ENCODE measurements around the gene PTGIR.
A peak's percentile ranks its signal among the peaks of the same experiment; 100 is the strongest.

PTGIR gene

DNA sequence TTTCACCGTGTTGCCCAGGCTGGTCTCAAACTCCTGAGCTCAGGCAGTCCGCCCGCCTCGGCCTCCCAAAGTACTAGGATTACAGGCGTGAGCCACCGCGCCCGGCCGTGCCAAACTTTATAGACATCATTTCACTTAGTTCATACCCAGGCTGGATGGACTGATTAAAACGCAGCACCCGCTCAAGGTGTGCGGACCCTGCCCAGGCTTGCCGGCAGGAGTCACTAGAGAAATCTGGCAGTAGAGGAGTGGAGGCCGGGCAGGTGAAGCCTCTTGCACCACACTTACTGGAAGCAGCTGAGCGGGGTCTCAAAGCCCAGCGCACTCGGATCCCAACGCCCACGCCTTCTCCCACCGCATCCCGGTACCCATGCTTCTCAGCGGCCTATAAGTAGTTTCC is 11.4 kb downstream of the PTGIR start:
- DNase-seq: no peak

- no peak for DNase-seq
Observed at GRCh38 chr19:46611776-46612175, 13.1 kb downstream of the PTGIR start.

- no peak for DNase-seq
Observed at GRCh38 chr19:46610851-46611770, 13.8 kb downstream of the PTGIR start.

GRCh38 chr19:46610413-46610775 is 14.5 kb downstream of the PTGIR start:
- DNase-seq: no peak

DNA sequence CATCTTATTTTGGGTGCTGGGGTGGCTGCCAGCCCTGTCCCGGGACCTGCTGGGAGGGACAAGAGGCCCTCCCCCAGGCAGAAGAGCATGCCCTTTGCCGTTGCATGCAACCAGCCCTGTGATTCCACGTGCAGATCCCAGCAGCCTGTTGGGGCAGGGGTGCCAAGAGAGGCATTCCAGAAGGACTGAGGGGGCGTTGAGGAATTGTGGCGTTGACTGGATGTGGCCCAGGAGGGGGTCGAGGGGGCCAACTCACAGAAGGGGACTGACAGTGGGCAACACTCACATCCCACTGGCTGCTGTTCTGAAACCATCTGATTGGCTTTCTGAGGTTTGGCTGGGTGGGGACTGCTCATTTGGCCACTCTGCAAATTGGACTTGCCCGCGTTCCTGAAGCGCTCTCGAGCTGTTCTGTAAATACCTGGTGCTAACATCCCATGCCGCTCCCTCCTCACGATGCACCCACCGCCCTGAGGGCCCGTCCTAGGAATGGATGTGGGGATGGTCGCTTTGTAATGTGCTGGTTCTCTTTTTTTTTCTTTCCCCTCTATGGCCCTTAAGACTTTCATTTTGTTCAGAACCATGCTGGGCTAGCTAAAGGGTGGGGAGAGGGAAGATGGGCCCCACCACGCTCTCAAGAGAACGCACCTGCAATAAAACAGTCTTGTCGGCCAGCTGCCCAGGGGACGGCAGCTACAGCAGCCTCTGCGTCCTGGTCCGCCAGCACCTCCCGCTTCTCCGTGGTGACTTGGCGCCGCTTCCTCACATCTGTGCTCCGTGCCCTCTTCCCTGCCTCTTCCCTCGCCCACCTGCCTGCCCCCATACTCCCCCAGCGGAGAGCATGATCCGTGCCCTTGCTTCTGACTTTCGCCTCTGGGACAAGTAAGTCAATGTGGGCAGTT is 15.1 kb downstream of the PTGIR start:
- no peak for DNase-seq

- no peak for DNase-seq
Observed at GRCh38 chr19:46608581-46609345, 16.1 kb downstream of the PTGIR start.

- DNase-seq: no peak
Observed at GRCh38 chr19:46608178-46608577, 16.7 kb downstream of the PTGIR start.

DNA sequence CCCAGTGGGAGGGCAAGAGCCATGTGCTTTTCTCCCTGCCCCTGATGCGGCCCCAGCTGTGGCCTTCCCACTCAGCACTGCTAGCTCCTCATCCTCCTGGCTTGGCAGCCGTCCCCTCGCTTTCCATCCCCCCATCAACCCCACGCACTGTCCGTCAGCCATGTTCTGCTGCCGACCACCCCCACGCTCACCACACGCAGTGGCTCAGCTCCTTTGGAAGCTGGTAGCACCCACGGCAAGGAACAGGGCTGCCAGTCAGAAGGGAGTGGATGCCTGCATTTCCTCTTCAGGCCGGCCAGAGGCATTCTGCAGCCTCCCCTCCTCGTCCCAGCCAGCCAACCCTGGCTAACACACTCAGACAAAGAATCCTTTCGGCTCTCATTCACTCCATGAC is 17.4 kb downstream of the PTGIR start:
- no peak for DNase-seq

- no peak for DNase-seq
Observed at GRCh38 chr19:46606681-46607447, 18.0 kb downstream of the PTGIR start.

GRCh38 chr19:46606019-46606418 is 18.9 kb downstream of the PTGIR start:
- no peak for DNase-seq

- no peak for DNase-seq
Observed at GRCh38 chr19:46605356-46605821, 19.5 kb downstream of the PTGIR start.

- no peak for DNase-seq
Observed at GRCh38 chr19:46604781-46605355, 20.0 kb downstream of the PTGIR start.

DNA sequence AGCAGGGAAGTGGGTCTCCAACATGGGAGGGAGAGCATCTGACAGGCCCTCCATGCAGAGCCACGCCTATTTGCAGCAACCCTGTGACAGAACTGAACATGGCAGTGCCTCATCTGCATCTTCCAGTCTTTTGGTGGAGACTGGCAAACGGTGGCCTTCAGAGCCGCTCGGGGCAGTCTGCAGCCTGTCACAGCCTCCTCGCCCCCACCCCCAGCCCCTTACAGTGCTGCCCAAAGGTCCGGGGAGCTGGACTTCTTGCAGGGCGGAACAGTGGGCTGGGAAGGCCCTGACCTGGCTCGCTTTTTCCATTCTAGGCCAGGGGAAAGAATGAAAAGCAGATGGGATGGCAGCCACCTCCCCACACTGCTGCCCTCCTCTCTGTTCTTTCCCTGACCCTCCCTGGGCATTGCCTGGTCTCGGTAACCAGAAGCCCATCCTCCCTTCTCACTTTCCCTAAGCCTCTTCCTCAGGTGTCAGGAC is 21.1 kb downstream of the PTGIR start:
- no peak for DNase-seq

- no peak for DNase-seq
Observed at GRCh38 chr19:46603195-46603637, 21.7 kb downstream of the PTGIR start.

DNA sequence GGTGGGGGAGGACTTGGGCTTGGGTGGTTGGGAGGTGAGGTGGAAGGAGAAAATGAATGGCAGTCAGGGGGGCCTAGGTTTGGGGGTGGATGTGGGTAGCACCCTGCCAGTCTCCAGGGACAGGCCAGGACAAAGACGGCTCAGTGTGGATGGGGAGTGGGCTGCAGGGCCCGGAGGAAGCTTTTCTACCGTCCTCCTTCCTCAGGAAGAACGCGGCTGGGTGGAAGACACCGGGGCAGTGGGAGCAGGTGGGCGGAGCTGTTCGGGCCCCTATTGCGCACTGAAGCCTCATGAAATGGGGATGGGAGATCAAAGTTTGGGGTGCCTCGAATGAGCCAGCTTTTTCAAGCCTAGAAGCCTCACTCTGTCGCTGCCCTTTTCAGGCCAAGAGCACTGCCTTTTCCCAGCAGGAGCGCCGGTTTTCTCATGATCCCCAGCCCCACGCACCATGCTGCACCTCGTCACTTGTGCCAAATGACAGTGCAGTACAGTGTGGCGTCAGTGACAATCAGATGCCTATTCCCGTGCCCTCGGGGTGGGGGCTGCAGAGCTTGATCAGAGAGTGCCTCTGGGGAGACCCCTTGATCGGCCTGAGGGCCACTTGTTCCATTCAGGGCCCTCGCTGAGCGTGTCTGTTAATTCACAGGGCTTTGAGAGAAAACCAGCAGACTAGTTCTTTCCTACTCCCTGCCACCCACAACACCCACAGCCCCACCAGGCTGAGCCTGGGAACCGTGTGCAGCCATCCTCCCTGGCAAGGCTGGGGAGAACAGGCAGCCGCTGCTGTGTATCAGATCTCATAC is 22.3 kb downstream of the PTGIR start:
- no peak for DNase-seq

DNA sequence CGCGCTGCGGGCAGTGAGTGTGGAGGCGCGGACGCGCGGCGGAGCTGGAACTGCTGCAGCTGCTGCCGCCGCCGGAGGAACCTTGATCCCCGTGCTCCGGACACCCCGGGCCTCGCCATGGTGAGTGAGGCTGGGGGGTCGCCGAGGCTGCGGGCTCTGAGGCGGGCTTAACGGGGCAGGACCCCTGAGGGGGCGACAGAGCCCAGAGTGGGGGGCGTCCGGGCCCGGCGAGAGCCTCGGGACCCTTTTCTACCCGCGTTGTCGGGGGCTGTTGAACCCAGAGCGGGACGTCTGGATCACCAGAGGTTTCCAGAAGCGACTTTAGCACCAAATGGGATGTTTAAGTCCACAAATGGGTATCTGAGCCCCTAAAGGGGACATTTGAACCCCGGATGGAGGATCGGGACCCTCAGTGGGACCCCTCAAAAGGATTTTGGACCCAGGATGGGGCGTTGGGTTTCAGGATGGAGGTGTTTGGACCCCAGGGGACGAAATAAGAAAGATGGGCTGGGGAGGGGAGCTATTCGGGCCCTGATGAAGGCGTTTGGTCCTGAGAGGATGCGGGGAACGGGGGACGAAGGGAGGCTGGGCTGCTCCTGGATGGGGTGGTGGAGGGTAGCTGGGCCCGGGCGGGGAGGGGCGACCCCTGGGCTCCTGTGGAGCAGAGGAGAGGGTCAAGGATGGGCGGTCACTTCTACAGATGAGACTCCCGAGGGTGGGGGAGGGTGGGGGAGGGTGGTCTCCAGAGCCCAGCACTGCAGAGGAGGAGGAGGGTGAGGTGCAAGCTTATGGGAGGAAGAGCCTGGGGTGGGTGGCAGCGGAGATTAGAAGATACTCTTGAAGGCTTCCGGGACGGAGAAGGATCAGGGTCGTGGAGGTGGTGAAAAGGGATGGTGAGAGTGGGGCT is 23.3 kb downstream of the PTGIR start, which contains the start of gene CALM3:
Gene CALM3 (plus strand): TSS at position 13 of the 907 bp plus-strand sequence. CDS start 105 bp downstream, at position 118.
- no peak for DNase-seq

DNA sequence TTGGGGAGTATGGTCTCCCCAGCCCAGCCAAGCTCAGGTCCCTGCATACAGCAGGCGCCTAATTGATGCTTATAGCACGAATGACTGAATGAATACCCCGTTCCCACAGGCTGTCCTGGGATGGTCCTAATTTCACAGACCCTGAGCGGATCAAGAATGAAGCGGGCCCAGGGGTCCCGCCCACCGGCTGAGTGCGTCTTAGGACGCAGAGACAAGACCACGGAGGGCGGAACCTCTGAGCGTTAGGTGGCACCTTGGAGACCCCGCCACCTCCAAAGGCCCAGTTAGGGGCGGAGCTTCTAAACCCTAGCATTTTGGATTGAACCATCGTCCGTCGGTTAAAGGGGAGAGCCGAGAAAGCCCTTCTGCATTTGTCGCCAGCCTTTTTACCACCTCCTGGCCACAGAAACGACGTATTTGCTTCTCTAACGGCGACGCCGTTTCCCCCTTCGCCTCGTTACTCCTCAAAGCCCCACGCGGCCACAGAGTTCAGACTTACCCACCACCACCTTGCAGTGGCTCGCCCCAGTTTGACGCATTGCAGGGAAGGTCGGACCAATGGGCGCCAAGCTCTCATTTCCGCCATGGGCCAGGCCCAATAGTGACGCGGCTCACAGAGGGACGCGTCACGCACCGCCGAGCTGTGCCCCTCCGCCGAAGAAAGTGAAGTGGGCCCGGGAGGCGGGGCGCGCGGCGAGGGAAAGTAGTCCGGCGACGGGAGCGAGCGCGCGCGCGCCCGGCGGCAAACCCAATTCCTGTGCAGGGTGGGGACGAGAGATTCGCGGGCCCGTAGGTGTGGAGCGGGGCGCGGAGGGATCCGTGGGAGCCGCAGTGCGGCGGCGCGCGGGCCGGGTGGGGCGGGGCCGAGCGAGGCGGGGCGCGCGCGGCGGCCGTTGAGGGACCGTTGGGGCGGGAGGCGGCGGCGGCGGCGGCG is 24.2 kb downstream of the PTGIR start:
- peak; percentile 99 for DNase-seq

- DNase-seq: no peak
Observed at GRCh38 chr19:46599716-46600373, 25.0 kb downstream of the PTGIR start.

All from right forelimb (tissue), 1 donor.